ENCODE measurements around the gene ANKS6.
"Not testable (repeated sequence)": the region's sequence is repeated elsewhere in the genome, so short reads cannot be mapped to it uniquely, and the experiment has no call there.

ANKS6 gene

DNA sequence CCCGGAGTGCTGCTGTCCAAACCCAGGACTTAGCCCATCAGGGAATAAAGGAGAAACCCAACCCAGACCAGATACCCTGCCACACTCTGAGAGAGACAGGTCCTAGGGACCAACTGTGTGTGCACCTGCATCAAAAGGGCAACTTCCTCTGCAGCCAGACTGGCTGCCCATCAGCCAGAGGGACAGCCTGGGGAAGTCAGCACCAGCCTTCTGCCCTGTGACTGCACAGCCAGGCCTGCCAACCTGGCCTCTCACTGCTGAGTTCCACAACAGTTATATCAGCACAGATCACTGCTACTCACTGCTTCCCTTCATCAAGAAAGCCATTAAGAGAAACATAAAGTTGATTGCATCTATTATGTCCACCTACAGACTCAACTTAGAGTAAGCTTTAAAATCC is 105.7 kb downstream of the ANKS6 start:
- no peak overlapping the region for H3K4ac ChIP-seq (ENCODE audit: low read depth, low read length)
- H3K27ac ChIP-seq (ENCODE audit: low read depth, low read length) = no peak overlapping the region
- H3K4me1 ChIP-seq (ENCODE audit: control insufficient read depth, low read depth, low read length) = no peaks in the 10 kb centered on the region
- H2BK15ac ChIP-seq (replicated peaks; ENCODE audit: low read depth) = no peak overlapping the region
- H2AK5ac ChIP-seq (ENCODE audit: low read length) = no peak overlapping the region
- no peak overlapping the region for H3K18ac ChIP-seq (ENCODE audit: low read length)
- H4K8ac ChIP-seq (ENCODE audit: low read depth, low read length) = no peak overlapping the region
- no peak overlapping the region for H3K9ac ChIP-seq (ENCODE audit: low read length)
- no CpG with 5 or more reads among the region's 1 CpG for WGBS (ENCODE audit: extremely low coverage, insufficient coverage, low lambda C conversion rate)
- no peaks in the 10 kb centered on the region for H3K27me3 ChIP-seq (ENCODE audit: insufficient read depth, low read length, poor library complexity)
- H2BK120ac ChIP-seq (ENCODE audit: low read depth, low read length) = no peak overlapping the region
- no peak overlapping the region for H3K4me2 ChIP-seq (ENCODE audit: low read length)
- H3K79me1 ChIP-seq (ENCODE audit: low read length) = no peaks in the 10 kb centered on the region
- no peak for DNase-seq
- H3K36me3 ChIP-seq (ENCODE audit: control insufficient read depth, insufficient read depth, low read length) = no peaks in the 10 kb centered on the region
- H3K56ac ChIP-seq (ENCODE audit: low read length) = no peak overlapping the region
- no peak overlapping the region for H2BK5ac ChIP-seq (ENCODE audit: low read length)
- H3K23ac ChIP-seq (ENCODE audit: low read length) = no peak overlapping the region
- no peak overlapping the region for H3K4me3 ChIP-seq (ENCODE audit: low read length)
- no peaks in the 10 kb centered on the region for H3K79me2 ChIP-seq (ENCODE audit: control insufficient read depth, insufficient read depth, low read length)
- no peak overlapping the region for H4K5ac ChIP-seq (ENCODE audit: low read length)

DNA sequence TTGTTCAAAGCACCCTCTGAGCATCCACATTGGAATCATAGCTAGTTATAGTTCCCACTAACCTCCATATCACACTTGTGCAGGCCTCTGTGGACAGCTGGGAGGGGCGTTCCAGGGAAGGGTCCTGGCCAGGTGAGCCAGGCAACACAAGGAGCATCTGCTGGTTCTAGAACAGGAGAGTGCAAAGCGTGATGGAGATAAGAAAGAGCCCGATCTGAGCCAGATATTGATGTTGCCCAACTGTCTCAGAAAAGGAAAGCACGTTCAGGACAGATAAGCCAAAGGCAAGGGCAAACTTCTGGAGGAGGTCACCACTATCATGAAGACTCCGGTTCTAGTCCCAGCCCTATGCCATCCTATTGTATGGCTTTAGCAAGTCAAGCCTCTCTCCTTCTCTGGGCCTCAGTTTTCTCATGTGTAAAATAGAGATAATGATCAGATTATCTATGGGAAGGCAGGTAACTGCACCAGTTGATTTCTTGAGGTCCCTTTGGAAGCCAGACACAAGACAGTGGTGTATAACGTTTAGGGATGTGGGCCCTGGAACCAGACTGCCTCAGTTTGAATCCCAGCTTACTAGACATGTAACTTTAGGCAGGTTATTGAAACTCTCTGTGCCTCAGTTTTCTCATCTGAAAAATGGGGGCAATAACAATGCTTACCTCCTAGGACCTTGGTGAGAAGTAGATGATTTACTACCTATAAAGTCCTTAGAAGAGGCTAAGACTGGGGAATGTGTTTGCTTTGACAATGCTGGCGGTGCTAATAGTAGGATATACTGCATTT is 107.5 kb downstream of the ANKS6 start:
- Histone ChIP-seq H3K23ac (ENCODE audit: low read length) (no peak overlapping the region), H2AK5ac (ENCODE audit: low read length) (no peak overlapping the region), H3K27me3 (ENCODE audit: insufficient read depth, low read length, poor library complexity) (no peaks in the 10 kb centered on the region), H3K18ac (ENCODE audit: low read length) (no peak overlapping the region), H2BK15ac (replicated peaks; ENCODE audit: low read depth) (no peak overlapping the region), H3K56ac (ENCODE audit: low read length) (no peak overlapping the region), H2BK5ac (ENCODE audit: low read length) (no peak overlapping the region), H3K4ac (ENCODE audit: low read depth, low read length) (no peak overlapping the region), H3K79me2 (ENCODE audit: control insufficient read depth, insufficient read depth, low read length) (no peaks in the 10 kb centered on the region), H3K4me3 (ENCODE audit: low read length) (no peak overlapping the region), H3K9ac (ENCODE audit: low read length) (no peak overlapping the region), H3K27ac (ENCODE audit: low read depth, low read length) (no peak overlapping the region), H4K8ac (ENCODE audit: low read depth, low read length) (no peak overlapping the region), H3K36me3 (ENCODE audit: control insufficient read depth, insufficient read depth, low read length) (no peaks in the 10 kb centered on the region), H2BK120ac (ENCODE audit: low read depth, low read length) (no peak overlapping the region), H3K4me1 (ENCODE audit: control insufficient read depth, low read depth, low read length) (no peaks in the 10 kb centered on the region), H3K4me2 (ENCODE audit: low read length) (no peak overlapping the region), H3K79me1 (ENCODE audit: low read length) (no peaks in the 10 kb centered on the region), H4K5ac (ENCODE audit: low read length) (no peak overlapping the region)
- no CpG with 5 or more reads among the region's 7 CpGs for WGBS (ENCODE audit: extremely low coverage, insufficient coverage, low lambda C conversion rate)
- no peak for DNase-seq

DNA sequence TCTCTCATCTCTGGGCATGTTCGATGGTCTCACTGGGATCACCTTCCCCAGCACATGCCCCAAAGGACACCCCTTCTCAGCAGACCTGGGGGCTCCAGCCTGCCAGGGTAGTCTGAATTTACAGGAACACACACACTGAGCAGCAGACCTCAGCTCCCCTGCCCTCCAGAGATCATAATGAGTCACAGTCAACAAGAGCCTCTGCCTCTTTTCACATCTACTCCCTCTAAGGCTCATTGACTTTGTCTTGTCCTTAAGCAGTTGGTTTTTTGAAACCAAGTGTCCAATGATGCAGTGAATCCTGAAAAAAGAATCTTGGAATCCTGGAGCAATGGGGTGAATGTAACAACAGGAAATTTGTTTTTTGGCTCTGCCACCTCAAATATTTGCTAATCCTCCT is 108.4 kb downstream of the ANKS6 start:
- no peak overlapping the region for H2BK120ac ChIP-seq (ENCODE audit: low read depth, low read length)
- no peak overlapping the region for H3K27ac ChIP-seq (ENCODE audit: low read depth, low read length)
- no peak overlapping the region for H3K4me2 ChIP-seq (ENCODE audit: low read length)
- H2BK5ac ChIP-seq (ENCODE audit: low read length) = no peak overlapping the region
- H3K4ac ChIP-seq (ENCODE audit: low read depth, low read length) = no peak overlapping the region
- H3K27me3 ChIP-seq (ENCODE audit: insufficient read depth, low read length, poor library complexity) = no peaks in the 10 kb centered on the region
- H3K9ac ChIP-seq (ENCODE audit: low read length) = no peak overlapping the region
- no peak overlapping the region for H3K4me3 ChIP-seq (ENCODE audit: low read length)
- H3K79me2 ChIP-seq (ENCODE audit: control insufficient read depth, insufficient read depth, low read length) = no peaks in the 10 kb centered on the region
- no peak overlapping the region for H4K5ac ChIP-seq (ENCODE audit: low read length)
- H3K18ac ChIP-seq (ENCODE audit: low read length) = no peak overlapping the region
- H4K8ac ChIP-seq (ENCODE audit: low read depth, low read length) = no peak overlapping the region
- WGBS (ENCODE audit: extremely low coverage, insufficient coverage, low lambda C conversion rate) = no CpG with 5 or more reads among the region's 1 CpG
- H3K4me1 ChIP-seq (ENCODE audit: control insufficient read depth, low read depth, low read length) = no peaks in the 10 kb centered on the region
- H2AK5ac ChIP-seq (ENCODE audit: low read length) = no peak overlapping the region
- no peaks in the 10 kb centered on the region for H3K36me3 ChIP-seq (ENCODE audit: control insufficient read depth, insufficient read depth, low read length)
- H3K56ac ChIP-seq (ENCODE audit: low read length) = no peak overlapping the region
- no peak overlapping the region for H2BK15ac ChIP-seq (replicated peaks; ENCODE audit: low read depth)
- no peak overlapping the region for H3K23ac ChIP-seq (ENCODE audit: low read length)
- no peaks in the 10 kb centered on the region for H3K79me1 ChIP-seq (ENCODE audit: low read length)
- DNase-seq = peak; percentile 33

DNA sequence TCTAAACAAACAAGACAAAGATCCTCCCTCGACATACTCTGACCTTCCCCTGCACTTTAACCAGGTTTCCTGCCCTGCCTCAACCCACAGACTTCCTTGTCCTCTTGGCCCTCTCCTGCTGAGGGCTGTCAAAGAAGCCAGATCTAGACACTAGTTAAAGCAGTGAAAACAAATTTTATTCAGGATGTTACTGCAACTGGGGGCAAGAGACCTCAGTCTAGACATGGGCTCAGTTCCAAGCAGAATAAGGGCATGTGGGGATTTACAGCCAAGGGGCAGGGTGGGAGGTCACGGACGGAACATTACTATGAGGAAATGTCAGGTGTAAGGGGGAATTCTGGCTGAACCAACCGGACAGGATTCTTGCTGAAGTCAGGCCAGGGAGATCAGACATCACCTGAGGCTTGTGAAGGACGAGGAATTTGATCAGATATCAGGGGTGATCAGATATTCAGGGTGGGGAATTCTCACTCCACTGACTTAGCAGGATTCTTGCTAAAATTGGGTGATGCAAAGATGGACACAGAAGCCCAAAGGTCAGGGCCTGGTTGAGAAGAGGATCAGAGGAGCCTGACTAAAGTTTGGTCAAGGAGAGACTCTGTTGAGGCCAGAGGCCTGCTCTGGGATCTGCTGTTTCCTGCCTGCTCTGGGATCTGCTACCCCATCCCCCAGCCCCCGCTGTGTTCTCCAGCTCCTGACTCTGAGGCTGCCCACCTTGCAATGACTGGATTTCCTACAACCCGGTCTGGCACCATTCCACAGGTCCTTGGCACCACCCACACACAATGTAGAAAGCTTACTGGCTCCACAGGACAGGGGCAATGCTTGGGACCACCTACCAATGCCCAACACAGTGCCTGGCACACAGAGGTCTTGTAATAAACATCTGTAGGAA is 109.1 kb downstream of the ANKS6 start:
- Histone ChIP-seq H3K27me3 (ENCODE audit: insufficient read depth, low read length, poor library complexity) (no peaks in the 10 kb centered on the region), H3K4me2 (ENCODE audit: low read length) (no peak overlapping the region), H3K23ac (ENCODE audit: low read length) (no peak overlapping the region), H2BK15ac (replicated peaks; ENCODE audit: low read depth) (no peak overlapping the region), H3K56ac (ENCODE audit: low read length) (no peak overlapping the region), H3K79me1 (ENCODE audit: low read length) (no peaks in the 10 kb centered on the region), H3K4ac (ENCODE audit: low read depth, low read length) (no peak overlapping the region), H4K5ac (ENCODE audit: low read length) (no peak overlapping the region), H4K8ac (ENCODE audit: low read depth, low read length) (no peak overlapping the region), H3K18ac (ENCODE audit: low read length) (no peak overlapping the region), H3K4me1 (ENCODE audit: control insufficient read depth, low read depth, low read length) (no peaks in the 10 kb centered on the region), H3K9ac (ENCODE audit: low read length) (no peak overlapping the region), H3K4me3 (ENCODE audit: low read length) (no peak overlapping the region), H3K36me3 (ENCODE audit: control insufficient read depth, insufficient read depth, low read length) (no peaks in the 10 kb centered on the region), H2AK5ac (ENCODE audit: low read length) (no peak overlapping the region), H3K79me2 (ENCODE audit: control insufficient read depth, insufficient read depth, low read length) (no peaks in the 10 kb centered on the region), H2BK120ac (ENCODE audit: low read depth, low read length) (no peak overlapping the region), H3K27ac (ENCODE audit: low read depth, low read length) (no peak overlapping the region), H2BK5ac (ENCODE audit: low read length) (no peak overlapping the region)
- no CpG with 5 or more reads among the region's 7 CpGs for WGBS (ENCODE audit: extremely low coverage, insufficient coverage, low lambda C conversion rate)
- peak; percentile 42 for DNase-seq

DNA sequence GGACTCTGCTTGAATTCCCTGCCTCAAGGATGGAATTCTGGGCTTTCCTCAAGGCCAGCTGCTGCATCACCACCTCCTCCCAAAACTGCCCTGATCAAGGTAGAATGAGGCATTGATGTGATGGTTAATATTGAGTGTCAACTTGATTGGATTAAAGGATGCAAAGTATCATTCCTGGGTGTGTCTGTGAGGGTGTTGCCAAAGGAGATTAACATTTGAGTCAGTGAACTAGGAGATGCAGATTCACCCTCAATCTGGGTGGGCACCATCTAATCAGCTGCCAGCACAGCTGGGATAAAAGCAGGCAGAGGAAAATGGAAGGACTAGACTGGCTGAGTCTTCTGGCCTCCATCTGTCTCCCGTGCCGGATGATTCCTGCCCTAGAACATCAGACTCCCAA is 111.5 kb downstream of the ANKS6 start:
- not testable (repeated sequence) for H3K79me2 ChIP-seq (ENCODE audit: control insufficient read depth, insufficient read depth, low read length); H3K36me3 ChIP-seq (ENCODE audit: control insufficient read depth, insufficient read depth, low read length); H3K9ac ChIP-seq (ENCODE audit: low read length); H2BK120ac ChIP-seq (ENCODE audit: low read depth, low read length); H3K23ac ChIP-seq (ENCODE audit: low read length); H3K79me1 ChIP-seq (ENCODE audit: low read length); H3K18ac ChIP-seq (ENCODE audit: low read length); H2AK5ac ChIP-seq (ENCODE audit: low read length); H3K27me3 ChIP-seq (ENCODE audit: insufficient read depth, low read length, poor library complexity); H3K56ac ChIP-seq (ENCODE audit: low read length); DNase-seq; H3K27ac ChIP-seq (ENCODE audit: low read depth, low read length); H3K4ac ChIP-seq (ENCODE audit: low read depth, low read length); H4K5ac ChIP-seq (ENCODE audit: low read length); H3K4me3 ChIP-seq (ENCODE audit: low read length); H4K8ac ChIP-seq (ENCODE audit: low read depth, low read length); H3K4me2 ChIP-seq (ENCODE audit: low read length); H3K4me1 ChIP-seq (ENCODE audit: control insufficient read depth, low read depth, low read length); H2BK5ac ChIP-seq (ENCODE audit: low read length); H2BK15ac ChIP-seq (replicated peaks; ENCODE audit: low read depth)
- no CpG with 5 or more reads among the region's 2 CpGs for WGBS (ENCODE audit: extremely low coverage, insufficient coverage, low lambda C conversion rate)

All from mesendoderm (in vitro differentiated cells).